Neuronal stem cell (in vitro differentiated cells): ENCODE data around the gene PTPRR.

Source experiments
- DNase-seq: peaks from one replicate; pipeline ENCODE4 v3.0.0-alpha.2; 2013; ENCODE audit warnings: low spot score
- H2AFZ ChIP-seq: one replicate; pipeline ENCODE4 v1.6.1; 2013; ENCODE audit warnings: mild to moderate bottlenecking, low read length, inconsistent platforms
- H2AK5ac ChIP-seq: 2 replicates; pipeline ENCODE4 v1.6.1; 2013; ENCODE audit warnings: low read depth, mild to moderate bottlenecking, inconsistent platforms, low read length, moderate library complexity, mixed read lengths
- H2BK120ac ChIP-seq: 2 replicates; pipeline ENCODE4 v1.6.1; 2013; ENCODE audit warnings: low read depth, mild to moderate bottlenecking, inconsistent platforms, low read length, moderate library complexity, mixed read lengths
- H2BK12ac ChIP-seq: one replicate; pipeline ENCODE4 v1.6.1; 2013; ENCODE audit warnings: low read length, inconsistent platforms
- H2BK15ac ChIP-seq: 2 replicates; pipeline ENCODE4 v1.6.1; 2013; ENCODE audit warnings: mild to moderate bottlenecking, low read length, inconsistent platforms, mixed read lengths
- H2BK5ac ChIP-seq: one replicate; pipeline ENCODE4 v1.6.1; 2013; ENCODE audit warnings: inconsistent platforms, mild to moderate bottlenecking, low read length, moderate library complexity
- H3K14ac ChIP-seq: one replicate; pipeline ENCODE4 v1.6.1; 2013; ENCODE audit warnings: low read length, inconsistent platforms
- H3K18ac ChIP-seq: 2 replicates; pipeline ENCODE4 v1.6.1; 2013; ENCODE audit warnings: low read length, inconsistent platforms
- H3K23ac ChIP-seq: 2 replicates; pipeline ENCODE4 v1.6.1; 2013; ENCODE audit warnings: low read depth, mild to moderate bottlenecking, mixed read lengths, low read length, inconsistent platforms; ENCODE audit not compliant: poor library complexity
- H3K27ac ChIP-seq: replicated peaks from 3 replicates; pipeline ENCODE4 v1.5.1; 2013; ENCODE audit warnings: low read length, inconsistent platforms
- H3K27me3 ChIP-seq, 3 experiments: 2 replicates each; pipeline ENCODE4 v1.6.1; 2013; ENCODE audit warnings: low read length in 3 of 3, mild to moderate bottlenecking in 2 of 3, inconsistent platforms in 1 of 3, low read depth in 1 of 3, mixed read lengths in 1 of 3, moderate library complexity in 1 of 3; ENCODE audit not compliant: control insufficient read depth in 3 of 3, insufficient read depth in 3 of 3
- H3K36me3 ChIP-seq, 2 donors: replicated peaks in 1 of 2; 2 replicates each; pipeline ENCODE4 v1.6.1; 2013; ENCODE audit warnings: low read length in 2 of 2; ENCODE audit not compliant: control insufficient read depth in 2 of 2, insufficient read depth in 2 of 2
- H3K4ac ChIP-seq: 2 replicates; pipeline ENCODE4 v1.6.1; 2013; ENCODE audit warnings: inconsistent platforms, mild to moderate bottlenecking, low read length, moderate library complexity
- H3K4me1 ChIP-seq, 2 donors: 1 replicate in 1 of 2; 2 replicates in 1 of 2; pipeline ENCODE4 v1.6.1; 2013; ENCODE audit warnings: low read length in 2 of 2, low read depth in 1 of 2; ENCODE audit not compliant: control insufficient read depth in 2 of 2, insufficient read depth in 1 of 2
- H3K4me2 ChIP-seq: one replicate; pipeline ENCODE4 v1.6.1; 2013; ENCODE audit warnings: mild to moderate bottlenecking, low read length, inconsistent platforms; ENCODE audit not compliant: insufficient read depth, poor library complexity, severe bottlenecking
- H3K4me3 ChIP-seq, 2 donors: 2 replicates each; pipeline ENCODE4 v1.5.1; 2013; ENCODE audit warnings: low read length in 2 of 2, mild to moderate bottlenecking in 2 of 2, inconsistent platforms in 1 of 2, moderate library complexity in 1 of 2
- H3K79me1 ChIP-seq: one replicate; pipeline ENCODE4 v1.6.1; 2013; ENCODE audit warnings: low read depth, mild to moderate bottlenecking, inconsistent platforms, low read length, moderate library complexity
- H3K9ac ChIP-seq: one replicate; pipeline ENCODE4 v1.6.1; 2013; ENCODE audit warnings: mild to moderate bottlenecking, low read depth, low read length, inconsistent platforms; ENCODE audit not compliant: poor library complexity
- H3K9me3 ChIP-seq, 2 donors: replicated peaks in 1 of 2; 2 replicates each; pipeline versions ENCODE3 to v1.6.1; 2013; ENCODE audit warnings: low read length in 2 of 2, mild to moderate bottlenecking in 2 of 2, inconsistent platforms in 1 of 2, low read depth in 1 of 2, mixed read lengths in 1 of 2, moderate library complexity in 1 of 2; ENCODE audit not compliant: control insufficient read depth in 2 of 2, insufficient read depth in 1 of 2
- H4K8ac ChIP-seq: one replicate; pipeline ENCODE4 v1.6.1; 2013; ENCODE audit warnings: low read depth, mild to moderate bottlenecking, inconsistent platforms, low read length, moderate library complexity
- H4K91ac ChIP-seq: one replicate; pipeline ENCODE4 v1.6.1; 2013; ENCODE audit warnings: low read length, low read depth, mild to moderate bottlenecking, inconsistent platforms; ENCODE audit not compliant: poor library complexity
- WGBS, 2 donors: extraction: QIAGEN DNeasy Blood & Tissue Kit; methylation state at CpG; one replicate each; pipeline ENCODE4 v1.1.7; 2013; ENCODE audit warnings: missing lambda C conversion rate in 2 of 2, mixed read lengths in 1 of 2; ENCODE audit not compliant: insufficient read length in 2 of 2, insufficient replicate concordance in 1 of 2; ENCODE audit errors: extremely low coverage in 2 of 2; 5-methylcytosine and 5-hydroxymethylcytosine counted together

Gene PTPRR

DNA sequence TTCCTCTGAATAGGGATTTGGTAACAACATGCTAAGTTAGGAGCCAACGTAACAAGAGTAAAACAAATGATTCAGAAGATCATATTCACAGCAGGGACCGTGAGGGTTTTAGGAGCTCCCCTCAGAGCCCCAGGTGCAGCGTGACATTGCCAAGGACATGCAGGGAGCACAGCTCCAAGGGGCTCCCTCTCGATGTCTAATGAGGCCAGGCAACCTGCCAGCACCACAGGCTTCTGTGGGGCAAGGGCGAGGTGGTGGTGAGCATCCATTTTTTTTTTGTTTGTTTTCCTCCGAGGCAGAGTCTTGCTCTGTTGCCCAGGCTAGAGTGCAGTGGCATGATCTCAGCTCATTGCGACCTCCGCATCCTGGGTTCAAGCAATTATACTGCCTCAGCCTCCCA, 188.3 kb downstream of the PTPRR start:
- Histone ChIP-seq H3K23ac (no peak overlapping the region), H3K4me2 (no peak overlapping the region), H3K27me3 (no peaks in the 10 kb centered on the region), H2AFZ (no peak overlapping the region), H2BK120ac (no peak overlapping the region), H2BK12ac (no peak overlapping the region), H4K8ac (no peak overlapping the region), H3K14ac (no peak overlapping the region), H2AK5ac (no peak overlapping the region), H3K9me3 (peaks cover 0 to 3% of the 10 kb centered on the region in 2 donors), H4K91ac (no peak overlapping the region), H3K4me3 (no peak overlapping the region), H3K36me3 (no peaks in the 10 kb centered on the region), H3K18ac (no peak overlapping the region), H3K9ac (no peak overlapping the region), H3K4me1 (no peaks in the 10 kb centered on the region), H3K4ac (no peak overlapping the region), H3K79me1 (no peaks in the 10 kb centered on the region), H2BK15ac (no peak overlapping the region), H2BK5ac (no peak overlapping the region), H3K27ac (no peak overlapping the region)
- WGBS, 2 donors, result no CpG with 5 or more reads among the region's 8 CpGs
- no peak for DNase-seq

DNA sequence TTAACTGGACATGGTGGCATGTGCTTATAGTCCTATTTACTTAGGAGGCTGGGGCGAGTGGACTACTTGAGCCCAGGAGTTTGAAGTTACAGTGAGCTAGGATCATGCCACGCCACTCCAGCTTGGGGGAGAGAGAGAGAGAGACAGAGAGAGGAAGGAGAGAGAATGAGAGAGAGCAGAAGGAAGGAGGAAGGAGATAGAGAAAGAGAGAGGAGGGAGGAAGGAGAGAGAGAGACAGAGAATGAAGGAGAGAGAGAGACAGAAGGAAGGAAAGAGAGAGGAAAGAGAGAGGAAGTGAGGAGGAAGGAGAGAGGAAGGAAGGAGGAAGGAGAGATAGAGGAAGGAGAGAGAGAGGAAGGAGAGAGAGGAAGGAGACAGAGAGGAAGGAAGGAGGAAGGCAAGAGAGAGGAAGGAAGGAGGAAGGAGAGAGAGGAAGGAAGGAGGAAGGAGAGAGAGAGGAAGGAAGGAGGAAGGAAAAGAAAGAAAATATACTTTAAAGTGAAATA, 189.8 kb downstream of the PTPRR start:
- no CpG with 5 or more reads among the region's 2 CpGs for WGBS, 2 donors
- H2BK5ac ChIP-seq, result no peak overlapping the region

GRCh38 chr12:70724444-70724843, 196.1 kb downstream of the PTPRR start:
- H3K4me1 ChIP-seq, result peaks cover 0 to 1% of the 10 kb centered on the region in 2 donors
- no CpG with 5 or more reads among the region's 2 CpGs for WGBS, 2 donors
- no peak for DNase-seq

More for the DNA sequence above, 189.8 kb downstream of the PTPRR start:
- Histone ChIP-seq H3K4me3 (no peak overlapping the region), H3K36me3 (no peaks in the 10 kb centered on the region), H2AFZ (no peak overlapping the region), H3K18ac (no peak overlapping the region), H2BK15ac (no peak overlapping the region), H4K8ac (no peak overlapping the region), H2AK5ac (no peak overlapping the region), H2BK120ac (no peak overlapping the region), H3K79me1 (no peaks in the 10 kb centered on the region), H3K27me3 (no peaks in the 10 kb centered on the region), H3K9me3 (peaks cover 0 to 3% of the 10 kb centered on the region in 2 donors), H4K91ac (no peak overlapping the region), H3K4me2 (no peak overlapping the region), H3K27ac (no peak overlapping the region), H3K9ac (no peak overlapping the region), H3K23ac (no peak overlapping the region), H3K4me1 (no peaks in the 10 kb centered on the region), H2BK12ac (no peak overlapping the region), H3K14ac (no peak overlapping the region), H3K4ac (no peak overlapping the region)
- DNase-seq, result no peak

GRCh38 chr12:70722584-70723343, 197.8 kb downstream of the PTPRR start:
- H3K4ac ChIP-seq, result no peak overlapping the region
- no peak overlapping the region for H3K18ac ChIP-seq
- no peak overlapping the region for H3K23ac ChIP-seq
- no peak overlapping the region for H3K9ac ChIP-seq
- H3K4me2 ChIP-seq, result no peak overlapping the region
- no peaks in the 10 kb centered on the region for H3K79me1 ChIP-seq
- no peaks in the 10 kb centered on the region for H3K9me3 ChIP-seq
- no peak overlapping the region for H2BK5ac ChIP-seq
- no peak overlapping the region for H3K14ac ChIP-seq
- no peak overlapping the region for H4K91ac ChIP-seq
- H3K4me1 ChIP-seq, result peaks cover 0 to 1% of the 10 kb centered on the region in 2 donors
- no peak overlapping the region for H3K27ac ChIP-seq
- no peaks in the 10 kb centered on the region for H3K27me3 ChIP-seq
- H4K8ac ChIP-seq, result no peak overlapping the region
- H2BK120ac ChIP-seq, result no peak overlapping the region
- no peak for DNase-seq
- H2BK12ac ChIP-seq, result no peak overlapping the region
- peak overlapping the region; percentile 41 for H2AFZ ChIP-seq
- H3K36me3 ChIP-seq, result no peaks in the 10 kb centered on the region
- WGBS, 2 donors, result no CpG with 5 or more reads among the region's 6 CpGs
- no peak overlapping the region for H2BK15ac ChIP-seq
- no peak overlapping the region for H3K4me3 ChIP-seq
- H2AK5ac ChIP-seq, result no peak overlapping the region

More at GRCh38 chr12:70724444-70724843, 196.1 kb downstream of the PTPRR start:
- Histone ChIP-seq H3K4me2 (no peak overlapping the region), H3K36me3 (no peaks in the 10 kb centered on the region), H3K27me3 (no peaks in the 10 kb centered on the region), H3K14ac (no peak overlapping the region), H2BK12ac (no peak overlapping the region), H2BK5ac (no peak overlapping the region), H3K23ac (no peak overlapping the region), H3K9me3 (no peaks in the 10 kb centered on the region), H3K79me1 (no peaks in the 10 kb centered on the region), H3K4ac (no peak overlapping the region), H2AK5ac (no peak overlapping the region), H3K9ac (no peak overlapping the region), H4K91ac (no peak overlapping the region), H2AFZ (no peak overlapping the region), H2BK15ac (no peak overlapping the region), H3K18ac (no peak overlapping the region), H2BK120ac (no peak overlapping the region), H3K27ac (no peak overlapping the region), H4K8ac (no peak overlapping the region), H3K4me3 (no peak overlapping the region)
